ENCODE results near the gene BTBD17.

DNA sequence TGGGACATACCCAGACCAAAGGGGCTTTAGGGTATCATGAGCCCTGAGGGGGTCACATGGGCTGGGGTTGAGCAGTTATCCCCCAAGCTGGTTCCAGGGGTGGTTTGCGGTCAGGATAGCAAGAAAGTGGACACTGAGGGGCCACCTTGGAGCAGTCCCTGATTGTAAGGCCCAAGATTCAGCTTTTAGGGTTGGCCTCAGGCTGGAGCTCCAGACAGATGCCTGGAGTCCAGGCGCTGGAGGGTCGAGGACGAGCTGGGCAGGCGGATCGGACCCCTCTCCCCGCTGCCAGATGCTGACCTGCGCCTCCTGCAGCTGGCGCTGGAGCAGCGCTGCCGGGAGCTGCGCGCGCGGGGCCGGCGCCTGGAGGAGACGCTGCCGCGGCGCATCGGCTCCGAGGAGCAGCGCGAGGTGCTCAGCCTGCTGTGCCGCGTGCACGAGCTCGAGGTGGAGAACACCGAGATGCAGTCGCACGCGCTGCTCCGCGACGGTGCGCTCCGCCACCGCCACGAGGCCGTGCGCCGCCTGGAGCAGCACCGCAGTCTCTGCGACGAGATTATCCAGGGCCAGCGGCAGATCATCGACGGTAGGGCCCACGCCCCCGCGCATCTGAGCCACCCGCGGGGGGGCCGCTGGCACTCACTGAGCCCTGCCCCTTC, 10.0 kb downstream of the BTBD17 start:
- no peak for TF ChIP-seq EZH2 (IDR thresholded peaks at IDR 0.05)
- peak; percentile 53 for TF ChIP-seq CTCF (IDR thresholded peaks at IDR 0.05)
- peak; percentile 49 for TF ChIP-seq EZH2phosphoT487 (IDR thresholded peaks at IDR 0.05)
